ENCODE data around the gene TET2. TPM values are rescaled to one million over a fixed set of nuclear protein-coding genes. Genes with fewer than 3 reads are reported as not detected.

The TET2 gene
- total RNA-seq, 1 experiment from 2014 or later = 3.4 TPM

- TF ChIP-seq, protein P1, sequence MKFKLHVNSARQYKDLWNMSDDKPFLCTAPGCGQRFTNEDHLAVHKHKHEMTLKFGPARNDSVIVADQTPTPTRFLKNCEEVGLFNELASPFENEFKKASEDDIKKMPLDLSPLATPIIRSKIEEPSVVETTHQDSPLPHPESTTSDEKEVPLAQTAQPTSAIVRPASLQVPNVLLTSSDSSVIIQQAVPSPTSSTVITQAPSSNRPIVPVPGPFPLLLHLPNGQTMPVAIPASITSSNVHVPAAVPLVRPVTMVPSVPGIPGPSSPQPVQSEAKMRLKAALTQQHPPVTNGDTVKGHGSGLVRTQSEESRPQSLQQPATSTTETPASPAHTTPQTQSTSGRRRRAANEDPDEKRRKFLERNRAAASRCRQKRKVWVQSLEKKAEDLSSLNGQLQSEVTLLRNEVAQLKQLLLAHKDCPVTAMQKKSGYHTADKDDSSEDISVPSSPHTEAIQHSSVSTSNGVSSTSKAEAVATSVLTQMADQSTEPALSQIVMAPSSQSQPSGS (CRISPR knock-in tag; IDR thresholded peaks at IDR 0.05; ENCODE audit: borderline replicate concordance, low read depth) = no peak
- no peak for TF ChIP-seq KAT7 (CRISPR knock-in tag; IDR thresholded peaks at IDR 0.05; ENCODE audit: borderline replicate concordance)
- TF ChIP-seq MXD4 (CRISPR knock-in tag; IDR thresholded peaks at IDR 0.05; ENCODE audit: borderline replicate concordance) = no peak
- TF ChIP-seq, protein P2, sequence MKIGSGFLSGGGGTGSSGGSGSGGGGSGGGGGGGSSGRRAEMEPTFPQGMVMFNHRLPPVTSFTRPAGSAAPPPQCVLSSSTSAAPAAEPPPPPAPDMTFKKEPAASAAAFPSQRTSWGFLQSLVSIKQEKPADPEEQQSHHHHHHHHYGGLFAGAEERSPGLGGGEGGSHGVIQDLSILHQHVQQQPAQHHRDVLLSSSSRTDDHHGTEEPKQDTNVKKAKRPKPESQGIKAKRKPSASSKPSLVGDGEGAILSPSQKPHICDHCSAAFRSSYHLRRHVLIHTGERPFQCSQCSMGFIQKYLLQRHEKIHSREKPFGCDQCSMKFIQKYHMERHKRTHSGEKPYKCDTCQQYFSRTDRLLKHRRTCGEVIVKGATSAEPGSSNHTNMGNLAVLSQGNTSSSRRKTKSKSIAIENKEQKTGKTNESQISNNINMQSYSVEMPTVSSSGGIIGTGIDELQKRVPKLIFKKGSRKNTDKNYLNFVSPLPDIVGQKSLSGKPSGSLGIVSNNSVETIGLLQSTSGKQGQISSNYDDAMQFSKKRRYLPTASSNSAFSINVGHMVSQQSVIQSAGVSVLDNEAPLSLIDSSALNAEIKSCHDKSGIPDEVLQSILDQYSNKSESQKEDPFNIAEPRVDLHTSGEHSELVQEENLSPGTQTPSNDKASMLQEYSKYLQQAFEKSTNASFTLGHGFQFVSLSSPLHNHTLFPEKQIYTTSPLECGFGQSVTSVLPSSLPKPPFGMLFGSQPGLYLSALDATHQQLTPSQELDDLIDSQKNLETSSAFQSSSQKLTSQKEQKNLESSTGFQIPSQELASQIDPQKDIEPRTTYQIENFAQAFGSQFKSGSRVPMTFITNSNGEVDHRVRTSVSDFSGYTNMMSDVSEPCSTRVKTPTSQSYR (CRISPR knock-in tag; IDR thresholded peaks at IDR 0.05) = no peak
- no peak for TF ChIP-seq FOXK1 (CRISPR knock-in tag; IDR thresholded peaks at IDR 0.05)
- TF ChIP-seq, protein P3, sequence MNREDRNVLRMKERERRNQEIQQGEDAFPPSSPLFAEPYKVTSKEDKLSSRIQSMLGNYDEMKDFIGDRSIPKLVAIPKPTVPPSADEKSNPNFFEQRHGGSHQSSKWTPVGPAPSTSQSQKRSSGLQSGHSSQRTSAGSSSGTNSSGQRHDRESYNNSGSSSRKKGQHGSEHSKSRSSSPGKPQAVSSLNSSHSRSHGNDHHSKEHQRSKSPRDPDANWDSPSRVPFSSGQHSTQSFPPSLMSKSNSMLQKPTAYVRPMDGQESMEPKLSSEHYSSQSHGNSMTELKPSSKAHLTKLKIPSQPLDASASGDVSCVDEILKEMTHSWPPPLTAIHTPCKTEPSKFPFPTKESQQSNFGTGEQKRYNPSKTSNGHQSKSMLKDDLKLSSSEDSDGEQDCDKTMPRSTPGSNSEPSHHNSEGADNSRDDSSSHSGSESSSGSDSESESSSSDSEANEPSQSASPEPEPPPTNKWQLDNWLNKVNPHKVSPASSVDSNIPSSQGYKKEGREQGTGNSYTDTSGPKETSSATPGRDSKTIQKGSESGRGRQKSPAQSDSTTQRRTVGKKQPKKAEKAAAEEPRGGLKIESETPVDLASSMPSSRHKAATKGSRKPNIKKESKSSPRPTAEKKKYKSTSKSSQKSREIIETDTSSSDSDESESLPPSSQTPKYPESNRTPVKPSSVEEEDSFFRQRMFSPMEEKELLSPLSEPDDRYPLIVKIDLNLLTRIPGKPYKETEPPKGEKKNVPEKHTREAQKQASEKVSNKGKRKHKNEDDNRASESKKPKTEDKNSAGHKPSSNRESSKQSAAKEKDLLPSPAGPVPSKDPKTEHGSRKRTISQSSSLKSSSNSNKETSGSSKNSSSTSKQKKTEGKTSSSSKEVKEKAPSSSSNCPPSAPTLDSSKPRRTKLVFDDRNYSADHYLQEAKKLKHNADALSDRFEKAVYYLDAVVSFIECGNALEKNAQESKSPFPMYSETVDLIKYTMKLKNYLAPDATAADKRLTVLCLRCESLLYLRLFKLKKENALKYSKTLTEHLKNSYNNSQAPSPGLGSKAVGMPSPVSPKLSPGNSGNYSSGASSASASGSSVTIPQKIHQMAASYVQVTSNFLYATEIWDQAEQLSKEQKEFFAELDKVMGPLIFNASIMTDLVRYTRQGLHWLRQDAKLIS (CRISPR knock-in tag; IDR thresholded peaks at IDR 0.05; ENCODE audit: borderline replicate concordance) = no peak
- TF ChIP-seq, protein P4, sequence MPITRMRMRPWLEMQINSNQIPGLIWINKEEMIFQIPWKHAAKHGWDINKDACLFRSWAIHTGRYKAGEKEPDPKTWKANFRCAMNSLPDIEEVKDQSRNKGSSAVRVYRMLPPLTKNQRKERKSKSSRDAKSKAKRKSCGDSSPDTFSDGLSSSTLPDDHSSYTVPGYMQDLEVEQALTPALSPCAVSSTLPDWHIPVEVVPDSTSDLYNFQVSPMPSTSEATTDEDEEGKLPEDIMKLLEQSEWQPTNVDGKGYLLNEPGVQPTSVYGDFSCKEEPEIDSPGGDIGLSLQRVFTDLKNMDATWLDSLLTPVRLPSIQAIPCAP (CRISPR knock-in tag; IDR thresholded peaks at IDR 0.05) = no peak
- TF ChIP-seq PRDM15 (CRISPR knock-in tag; IDR thresholded peaks at IDR 0.05) = no peak
- TF ChIP-seq, protein P5, sequence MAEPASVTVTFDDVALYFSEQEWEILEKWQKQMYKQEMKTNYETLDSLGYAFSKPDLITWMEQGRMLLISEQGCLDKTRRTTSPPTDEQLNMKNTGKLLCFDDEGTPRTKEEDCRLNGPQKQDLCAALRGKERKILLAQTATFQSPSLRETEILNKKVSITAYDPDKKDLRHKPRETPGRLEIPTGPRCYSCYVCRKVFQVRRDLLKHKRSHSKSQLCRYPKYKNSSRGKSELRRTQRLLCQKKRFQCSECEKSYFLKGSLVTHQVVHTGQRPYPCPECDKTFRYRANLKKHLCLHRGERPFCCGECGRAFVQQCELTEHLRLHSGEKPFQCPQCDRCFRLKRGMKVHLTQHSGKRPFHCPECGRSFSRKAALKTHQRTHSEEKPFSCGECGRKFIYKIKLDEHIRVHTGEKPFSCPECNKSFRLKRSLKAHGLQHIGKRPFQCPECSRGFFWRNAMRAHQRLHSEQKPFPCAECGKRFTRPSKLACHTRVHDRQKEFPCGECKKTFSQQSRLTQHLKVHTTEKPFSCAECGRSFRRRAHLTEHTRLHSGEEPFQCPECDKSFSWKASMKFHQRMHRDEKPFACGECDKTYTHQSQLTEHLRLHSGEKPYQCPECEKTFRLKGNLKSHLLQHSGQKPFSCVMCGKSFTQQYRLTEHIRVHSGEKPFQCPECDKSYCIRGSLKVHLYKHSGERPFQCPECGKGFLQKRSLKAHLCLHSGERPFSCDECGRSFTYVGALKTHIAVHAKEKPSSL (CRISPR knock-in tag; conservative IDR thresholded peaks at IDR 0.05) = no peak
- no peak for TF ChIP-seq ZSCAN18 (CRISPR knock-in tag; IDR thresholded peaks at IDR 0.05)
- no peak for TF ChIP-seq NFYB (CRISPR knock-in tag; conservative IDR thresholded peaks at IDR 0.05; ENCODE audit: low read depth)
- no peak for TF ChIP-seq ZNF263 (CRISPR knock-in tag; IDR thresholded peaks at IDR 0.05; ENCODE audit: low read depth)
- no peak for TF ChIP-seq SMAD4 (CRISPR knock-in tag; IDR thresholded peaks at IDR 0.05)
- CTCF ChIA-PET = interaction anchor here (0.6 kb wide), 1 partner anchor 11 kb away, joined by 4 read pairs; no protein-coding TSS in a partner anchor
- POLR2A ChIA-PET = no interaction called here
- DNase-seq (ENCODE audit: low spot score) = no peak
- Mint-ChIP-seq H3K4me1 (peaks cover 20% of the 10 kb centered on the region), H3K27me3 (ENCODE audit: low read depth) (peaks cover 82% of the 10 kb centered on the region), H3K9me3 (no peaks in the 10 kb centered on the region), H3K27ac (no peak overlapping the region), H3K36me3 (no peaks in the 10 kb centered on the region), H3K4me3 (no peak overlapping the region)
- no peak for ATAC-seq
These were observed 1.7 kb downstream of the TET2 start for GRCh38 chr4:105148356-105148755.

Data from WTC11 (cell line).